Fibroblast of skin of left quadriceps (primary cell): ENCODE results near the gene CLBA1.

ENCODE experiments used
- DNase-seq, 2 experiments: peaks; one replicate each; pipeline ENCODE4 v3.0.0-alpha.2; 2013; ENCODE audit warnings: low read depth in 2 of 2

Gene CLBA1

DNA sequence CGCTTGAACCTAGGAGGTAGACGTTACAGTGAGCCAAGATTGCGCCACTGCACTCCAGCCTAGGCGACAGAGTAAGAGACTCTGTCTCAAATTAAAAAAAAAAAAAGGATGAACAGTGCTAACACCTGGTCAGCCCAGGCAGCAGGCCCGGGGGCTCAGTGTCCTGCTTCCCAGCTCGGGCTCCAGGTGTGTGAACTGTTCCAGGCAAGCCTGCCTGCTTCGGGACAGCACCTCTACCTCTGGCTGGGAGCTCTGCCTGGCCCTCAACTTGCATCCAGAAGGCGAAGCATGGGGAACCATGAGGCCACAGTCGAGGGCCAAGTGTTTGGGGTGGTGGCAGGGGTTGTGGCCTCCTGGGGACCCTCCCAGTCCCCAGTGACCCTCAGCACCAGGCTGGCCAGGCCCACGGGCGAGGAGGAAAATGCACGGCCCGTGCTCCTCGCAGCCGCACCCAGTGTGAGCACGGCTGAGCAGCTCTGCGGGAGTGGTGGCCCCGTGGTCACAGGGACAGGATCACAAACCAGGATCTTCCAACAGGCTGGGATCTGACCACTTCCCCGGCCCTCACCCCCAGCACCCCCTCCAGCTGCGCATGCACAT lies 19.8 kb downstream of the CLBA1 start:
- DNase-seq = no peak

DNA sequence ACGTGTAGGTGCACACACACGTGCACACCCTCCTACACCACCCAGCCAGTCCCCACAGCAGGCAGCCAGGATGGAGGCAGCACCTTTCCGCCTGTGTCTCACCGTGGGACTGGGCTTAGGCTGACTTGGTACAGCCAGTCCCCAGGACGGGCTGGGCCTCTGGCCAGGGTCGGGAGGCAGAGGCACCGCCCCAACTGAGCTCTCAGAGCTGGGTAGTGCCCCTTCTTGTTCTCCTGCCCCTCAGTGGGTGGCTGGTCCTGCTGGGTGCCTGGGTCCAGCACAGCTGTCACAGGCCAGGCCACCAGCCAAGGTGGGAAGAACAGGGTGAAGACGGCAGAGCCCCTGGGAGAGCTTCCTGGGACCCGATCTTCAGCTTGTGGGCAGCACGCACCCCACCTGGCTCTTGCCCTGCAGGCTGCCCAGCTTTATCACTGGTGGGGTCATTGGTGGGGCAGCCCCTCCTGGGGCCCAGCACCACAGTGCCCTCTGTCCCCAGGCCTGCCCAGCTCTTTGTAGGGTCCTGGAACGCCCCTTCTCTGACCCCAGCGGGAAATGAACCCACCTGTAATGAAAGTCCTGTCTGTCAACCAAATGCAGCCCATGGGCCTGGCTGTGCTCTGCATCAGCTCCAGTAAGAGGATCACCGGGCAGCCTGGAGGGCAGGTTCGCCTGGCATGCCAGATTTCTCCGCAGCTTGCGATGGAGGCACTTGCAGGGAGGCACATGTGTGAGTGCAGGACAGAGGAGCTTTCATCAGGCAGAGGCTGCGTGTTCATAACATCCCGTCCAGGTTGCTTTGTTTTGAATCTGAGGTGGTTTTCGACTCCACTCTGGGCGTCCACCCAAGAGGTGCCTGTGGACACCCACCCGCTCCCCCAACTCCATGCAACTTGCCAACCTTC lies 20.6 kb downstream of the CLBA1 start:
- no peak for DNase-seq

GRCh38 chr14:105006831-105007592 lies 21.4 kb downstream of the CLBA1 start:
- no peak for DNase-seq

DNA sequence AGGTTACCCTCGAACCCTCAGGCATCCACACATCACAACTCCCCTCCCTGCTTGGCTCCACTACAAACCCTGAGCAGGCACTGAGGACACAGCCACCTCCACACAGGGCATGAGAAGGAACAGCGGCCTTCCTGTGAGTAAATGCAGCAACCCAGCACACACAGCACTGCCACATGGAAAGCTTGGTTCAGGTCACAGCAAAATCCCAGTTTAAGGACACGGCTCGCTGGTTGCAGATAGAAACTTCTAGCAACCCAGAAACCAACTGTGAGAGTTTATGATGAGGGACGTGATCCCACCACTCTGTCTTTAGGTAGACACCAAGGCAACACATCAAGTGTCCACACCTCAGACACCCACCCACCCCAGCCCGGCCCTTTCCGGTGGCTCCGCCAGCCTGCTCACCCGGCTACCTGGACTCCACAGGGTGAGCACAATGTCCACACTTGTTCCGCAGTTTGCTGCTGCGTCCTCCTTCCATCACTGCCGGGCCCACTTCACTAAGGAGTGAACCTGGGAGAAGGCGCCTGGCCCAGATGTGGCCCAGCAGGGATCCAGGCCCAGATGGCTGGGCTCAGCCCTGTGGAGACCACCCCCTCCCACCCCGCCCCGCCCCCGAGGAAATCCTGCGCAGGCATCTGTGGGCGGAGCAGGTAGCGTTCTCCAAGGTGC lies 22.1 kb downstream of the CLBA1 start:
- DNase-seq = no peak

GRCh38 chr14:105010106-105010505 lies 24.5 kb downstream of the CLBA1 start:
- DNase-seq = no peak

DNA sequence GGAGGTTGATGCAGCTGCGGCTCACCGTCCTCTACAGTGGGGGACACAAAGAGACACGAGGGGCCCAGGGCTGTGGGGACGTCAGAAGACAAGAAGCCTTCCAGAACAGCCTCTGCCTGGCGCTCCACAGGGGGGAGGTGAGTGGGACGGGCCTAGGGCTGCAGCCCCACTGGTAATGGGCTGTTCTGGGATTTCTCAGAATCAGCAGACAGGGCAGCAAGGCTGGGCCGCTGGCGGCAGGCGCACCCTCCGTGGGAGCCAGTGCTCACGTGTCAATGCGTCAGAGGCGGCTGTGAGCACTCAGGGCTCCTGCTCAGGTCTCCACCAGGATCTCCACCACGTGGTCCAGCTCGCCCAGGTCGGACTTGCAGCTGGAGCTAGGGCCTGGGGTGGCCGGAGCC lies 25.3 kb downstream of the CLBA1 start:
- no peak for DNase-seq

GRCh38 chr14:105011312-105011990 lies 25.9 kb downstream of the CLBA1 start:
- no peak for DNase-seq

GRCh38 chr14:105012171-105012985 lies 26.8 kb downstream of the CLBA1 start:
- DNase-seq = no peak

DNA sequence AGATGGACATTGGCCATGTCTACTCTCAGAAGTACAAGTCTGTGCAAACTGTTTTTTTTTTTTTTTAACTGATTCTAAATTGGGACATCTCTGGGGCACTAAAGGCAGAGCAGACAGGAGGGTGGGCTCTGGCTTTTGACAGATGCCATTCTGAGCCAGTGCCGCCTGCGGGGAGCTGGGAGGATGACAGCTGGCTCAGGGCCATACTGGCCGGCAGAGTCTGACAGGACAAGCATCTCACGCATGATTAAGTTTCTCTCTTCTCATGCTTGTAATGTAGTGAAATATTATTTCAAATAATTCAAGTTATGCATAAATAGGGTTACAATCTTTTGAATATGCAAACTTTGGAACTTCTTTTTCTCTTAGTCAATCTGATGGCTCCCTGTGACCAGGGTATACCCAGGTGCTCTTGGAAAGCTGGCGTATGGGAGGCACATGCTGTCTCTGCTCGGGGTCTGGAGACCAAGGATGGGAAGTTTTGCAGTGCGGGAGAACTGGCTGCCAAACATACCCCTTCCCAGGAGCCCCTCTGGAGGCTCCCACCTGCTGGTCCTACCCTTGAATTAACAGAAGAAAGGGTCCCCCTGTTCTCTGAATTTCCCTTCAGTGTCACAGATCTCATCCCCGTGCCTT lies 27.7 kb downstream of the CLBA1 start:
- no peak for DNase-seq

GRCh38 chr14:105014032-105014431 lies 28.4 kb downstream of the CLBA1 start:
- no peak for DNase-seq

DNA sequence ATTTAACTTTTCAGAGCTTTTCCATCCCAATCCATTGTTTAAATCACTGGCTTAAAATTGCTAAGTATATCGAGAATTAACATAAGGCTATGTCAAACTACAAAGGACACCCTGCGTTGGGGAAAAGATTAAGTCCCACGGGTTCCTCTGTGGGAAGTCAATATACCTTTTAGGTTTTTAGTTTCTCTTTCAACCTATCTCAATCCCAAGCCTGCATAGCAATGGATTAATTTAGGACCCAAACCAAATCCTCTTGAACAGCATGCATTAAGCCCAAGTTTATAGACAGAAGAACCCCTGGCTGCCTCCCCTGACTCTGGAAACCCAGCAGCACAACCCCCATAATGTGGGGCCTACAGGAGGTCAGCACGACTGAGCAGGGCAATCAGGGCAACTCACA lies 29.0 kb downstream of the CLBA1 start:
- no peak for DNase-seq

DNA sequence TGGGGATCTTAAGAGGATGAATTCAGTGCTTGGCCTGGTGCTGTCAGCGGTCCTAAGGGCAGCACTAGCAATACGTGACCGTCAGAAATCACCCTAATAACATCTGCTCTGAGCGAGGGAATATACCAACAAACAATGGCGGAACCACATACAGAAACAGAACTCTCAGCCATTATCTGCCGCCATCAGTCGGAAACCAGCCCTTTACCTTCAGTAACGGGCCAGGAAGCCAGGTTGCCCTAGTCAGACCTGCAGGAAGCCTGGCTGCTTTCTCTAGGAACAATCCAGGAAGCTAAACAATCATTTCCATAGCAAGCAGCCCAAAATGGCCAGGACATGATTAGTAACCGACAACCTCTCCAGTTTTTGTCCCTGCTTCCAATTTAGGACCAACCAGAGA lies 29.7 kb downstream of the CLBA1 start:
- DNase-seq = no peak

- DNase-seq = no peak
These were observed 30.3 kb downstream of the CLBA1 start for GRCh38 chr14:105015905-105016304.

GRCh38 chr14:105018414-105018813 lies 32.8 kb downstream of the CLBA1 start:
- no peak for DNase-seq

DNA sequence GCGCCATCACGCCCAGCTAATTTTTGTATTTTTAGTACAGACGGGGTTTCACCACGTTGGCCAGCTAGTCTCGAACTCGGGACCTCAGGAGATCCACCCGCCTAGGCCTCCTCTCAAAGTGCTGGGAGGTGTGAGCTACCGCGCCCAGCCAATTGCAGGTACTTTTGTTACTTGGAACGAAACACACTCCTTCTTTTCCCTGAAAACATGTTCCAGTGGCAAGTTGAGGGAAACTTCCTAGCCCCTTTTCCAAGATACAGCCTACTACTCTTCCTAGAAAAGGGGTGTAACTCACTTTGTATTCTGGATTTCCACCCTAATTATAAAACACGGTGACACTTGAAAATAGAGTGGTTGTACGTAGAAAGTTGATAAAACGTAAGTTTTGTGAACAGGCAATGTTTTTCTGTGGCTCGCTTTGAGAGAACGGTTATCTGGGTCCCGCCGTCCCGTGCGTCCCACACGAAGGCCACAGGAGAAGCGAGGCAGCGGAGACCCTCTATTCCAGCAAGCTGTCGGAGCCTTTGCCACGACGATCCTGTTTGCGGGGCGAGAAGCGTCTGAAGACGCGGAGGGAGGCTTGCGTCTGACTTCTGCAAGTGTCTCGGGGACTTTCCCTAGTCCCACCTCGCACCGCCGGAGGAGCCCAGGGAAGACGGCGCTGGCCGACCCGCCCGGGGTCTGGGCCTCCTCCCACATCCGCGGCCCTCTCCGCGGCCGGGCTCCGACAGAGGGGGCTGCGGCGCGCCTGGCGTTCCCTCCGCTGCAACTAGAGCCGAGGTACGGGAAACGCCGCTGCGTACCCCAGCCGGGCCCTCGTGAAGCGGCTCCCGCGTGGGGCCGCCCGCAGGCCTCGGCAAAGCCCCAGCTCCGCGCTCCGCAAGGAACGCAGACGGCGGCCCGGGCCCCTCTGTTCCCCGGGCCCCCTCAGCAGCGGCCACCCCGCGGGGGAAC lies 34.5 kb downstream of the CLBA1 start:
- DNase-seq = no peak

GRCh38 chr14:105020815-105021655 lies 35.4 kb downstream of the CLBA1 start, which contains the start of gene CDCA4:
CDCA4 (minus strand) TSS chr14:105021083; CDS start chr14:105011929, 9,154 bp downstream.
- DNase-seq = peak; percentile 93 to 94

DNA sequence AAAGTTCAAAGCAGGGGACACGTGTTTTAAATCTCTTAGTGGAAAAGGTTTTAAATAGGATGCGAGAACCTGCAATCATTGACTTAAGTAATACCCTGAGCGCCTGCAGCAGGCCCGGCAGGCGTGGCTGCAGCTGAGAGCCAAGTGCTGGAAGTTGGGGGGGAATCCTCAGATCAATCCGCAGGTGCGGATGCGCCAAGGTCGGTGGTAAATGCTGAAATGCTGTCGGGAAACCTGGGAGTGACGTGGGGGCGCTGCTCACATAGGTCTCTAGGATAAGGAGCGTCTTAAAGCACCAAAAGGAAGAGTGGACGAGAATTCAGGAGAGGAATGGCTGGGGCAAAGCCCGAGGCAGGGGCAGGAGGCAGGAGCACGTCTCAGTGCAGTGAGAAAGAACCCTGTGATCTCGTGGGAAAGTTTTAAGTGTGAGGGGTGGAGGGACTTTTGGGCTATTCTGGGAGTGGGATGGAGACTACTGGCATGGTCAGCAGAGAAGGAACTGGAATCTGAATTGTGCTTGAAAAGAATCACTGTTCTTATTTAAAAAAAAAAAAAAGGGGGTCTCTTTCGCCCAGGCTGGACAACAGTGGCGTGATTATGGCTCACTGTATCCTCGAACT lies 36.2 kb downstream of the CLBA1 start:
- no peak for DNase-seq
